Gastrocnemius medialis (tissue), 4 donors: ENCODE data around the gene TEX38.

Experiments
- CTCF ChIP-seq, 5 experiments: fragments of 450-650 bp in 3 of 5; fragments of 200-600 bp in 2 of 5; sonication (generic) in 2 of 5; IDR thresholded peaks in 4 of 5; conservative IDR thresholded peaks in 1 of 5; 1 replicate in 4 of 5; 2 replicates in 1 of 5; pipeline ENCODE4 v1.5.1; 2016 to 2019; ENCODE audit warnings: antibody characterized with exemption in 5 of 5, mild to moderate bottlenecking in 3 of 5, moderate library complexity in 3 of 5
- POLR2A ChIP-seq, 2 donors: fragments of 450-650 bp; IDR thresholded peaks; one replicate each; pipeline ENCODE4 v1.6.1; 2017; ENCODE audit warnings: antibody characterized with exemption in 2 of 2, mild to moderate bottlenecking in 2 of 2, moderate library complexity in 2 of 2

GRCh38 chr1:46697053-46697452 is 25.4 kb downstream of the TEX38 start:
- TF ChIP-seq CTCF (IDR thresholded peaks at IDR 0.05 in 4 of 5, conservative IDR thresholded peaks at IDR 0.05 in 1 of 5) = no peak
- no peak for TF ChIP-seq POLR2A (IDR thresholded peaks at IDR 0.05)
